ENCODE data around the gene MRPL37.

DNA sequence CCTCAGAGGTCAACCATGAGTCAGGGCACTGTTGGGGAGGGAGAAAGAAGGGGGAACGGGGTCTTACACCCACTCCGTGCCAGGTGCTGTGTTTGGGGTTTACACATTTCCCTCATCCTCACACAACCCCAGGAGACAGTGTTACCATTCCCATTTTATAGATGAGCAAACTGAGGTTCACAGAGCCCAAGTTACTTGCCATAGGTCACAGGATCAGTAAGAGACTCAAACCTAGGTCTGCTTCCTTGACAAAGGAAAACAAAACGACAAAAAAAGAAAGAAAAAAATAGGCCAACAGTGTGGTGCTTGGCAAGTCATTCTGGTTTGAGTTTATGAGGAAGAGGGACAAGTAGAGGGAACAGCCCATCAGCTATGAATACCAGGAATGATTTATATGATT is 30.9 kb upstream of the MRPL37 start:
- no peak for TF ChIP-seq CTCF (IDR thresholded peaks at IDR 0.05; ENCODE audit: low read depth, low read length, poor library complexity, severe bottlenecking)
- no peak for TF ChIP-seq EZH2phosphoT487 (IDR thresholded peaks at IDR 0.05; ENCODE audit: borderline replicate concordance, low read length)
